ENCODE data around the gene MYO10. TPM values are rescaled to one million over a fixed set of nuclear protein-coding genes. Genes with fewer than 3 reads are reported as not detected.

Gene MYO10
- total RNA-seq, 1 experiment from 2014 or later: 89.8 TPM

DNA sequence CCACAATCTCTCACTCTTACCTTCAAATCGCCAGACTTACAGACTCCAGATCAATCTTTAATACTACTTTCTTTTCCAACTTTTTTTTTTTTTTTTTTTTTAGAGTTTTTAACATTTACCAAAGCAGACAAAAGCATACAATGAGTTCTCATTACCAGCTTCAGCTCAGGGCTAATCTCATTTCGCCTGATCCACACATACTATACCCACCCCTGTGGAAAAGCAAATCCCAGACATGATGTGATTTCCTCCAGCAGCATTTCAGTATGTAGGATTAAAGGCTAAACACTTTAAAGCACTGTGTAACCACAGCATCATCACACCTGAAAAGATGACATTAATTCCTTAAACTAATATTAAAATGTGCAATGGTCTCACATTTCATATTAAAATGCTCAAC lies 180.4 kb downstream of the MYO10 start (continued):
- TF ChIP-seq, protein P1, sequence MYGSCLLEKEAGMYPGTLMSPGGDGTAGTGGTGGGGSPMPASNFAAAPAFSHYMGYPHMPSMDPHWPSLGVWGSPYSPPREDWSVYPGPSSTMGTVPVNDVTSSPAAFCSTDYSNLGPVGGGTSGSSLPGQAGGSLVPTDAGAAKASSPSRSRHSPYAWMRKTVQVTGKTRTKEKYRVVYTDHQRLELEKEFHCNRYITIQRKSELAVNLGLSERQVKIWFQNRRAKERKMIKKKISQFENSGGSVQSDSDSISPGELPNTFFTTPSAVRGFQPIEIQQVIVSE (CRISPR knock-in tag; IDR thresholded peaks at IDR 0.05; ENCODE audit: borderline replicate concordance): no peak
- no peak for TF ChIP-seq ZNF317 (CRISPR knock-in tag; IDR thresholded peaks at IDR 0.05; ENCODE audit: borderline replicate concordance, low read depth)
- TF ChIP-seq PRRX2 (CRISPR knock-in tag; IDR thresholded peaks at IDR 0.05): no peak
- TF ChIP-seq, protein P2, sequence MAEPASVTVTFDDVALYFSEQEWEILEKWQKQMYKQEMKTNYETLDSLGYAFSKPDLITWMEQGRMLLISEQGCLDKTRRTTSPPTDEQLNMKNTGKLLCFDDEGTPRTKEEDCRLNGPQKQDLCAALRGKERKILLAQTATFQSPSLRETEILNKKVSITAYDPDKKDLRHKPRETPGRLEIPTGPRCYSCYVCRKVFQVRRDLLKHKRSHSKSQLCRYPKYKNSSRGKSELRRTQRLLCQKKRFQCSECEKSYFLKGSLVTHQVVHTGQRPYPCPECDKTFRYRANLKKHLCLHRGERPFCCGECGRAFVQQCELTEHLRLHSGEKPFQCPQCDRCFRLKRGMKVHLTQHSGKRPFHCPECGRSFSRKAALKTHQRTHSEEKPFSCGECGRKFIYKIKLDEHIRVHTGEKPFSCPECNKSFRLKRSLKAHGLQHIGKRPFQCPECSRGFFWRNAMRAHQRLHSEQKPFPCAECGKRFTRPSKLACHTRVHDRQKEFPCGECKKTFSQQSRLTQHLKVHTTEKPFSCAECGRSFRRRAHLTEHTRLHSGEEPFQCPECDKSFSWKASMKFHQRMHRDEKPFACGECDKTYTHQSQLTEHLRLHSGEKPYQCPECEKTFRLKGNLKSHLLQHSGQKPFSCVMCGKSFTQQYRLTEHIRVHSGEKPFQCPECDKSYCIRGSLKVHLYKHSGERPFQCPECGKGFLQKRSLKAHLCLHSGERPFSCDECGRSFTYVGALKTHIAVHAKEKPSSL (CRISPR knock-in tag; conservative IDR thresholded peaks at IDR 0.05): no peak

DNA sequence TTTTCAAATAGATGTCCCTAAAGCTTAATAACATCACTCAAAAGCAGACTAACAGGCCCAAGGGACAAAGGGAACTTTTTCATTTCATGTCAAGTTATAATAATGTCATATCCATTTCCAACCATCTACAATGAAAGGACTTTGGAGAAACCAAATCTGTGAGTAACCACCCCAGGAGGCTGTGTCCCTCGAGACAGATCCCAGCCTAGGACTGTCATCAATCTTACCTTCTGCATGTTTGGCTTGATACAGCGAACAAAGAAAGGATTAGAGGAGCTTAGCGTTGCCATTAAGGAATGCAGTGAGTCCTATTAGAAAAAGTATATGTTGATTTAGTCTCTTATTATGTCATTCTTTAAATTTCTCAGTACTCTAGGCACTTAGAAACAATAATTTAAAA lies 181.5 kb downstream of the MYO10 start:
- Mint-ChIP-seq H3K9me3 (0 out of 2 replicates have a peak, but pooled peaks cover 3% of the 10 kb centered on the region), H3K27me3 (ENCODE audit: low read depth) (no peaks in the 10 kb centered on the region), H3K36me3 (peaks cover 20% of the 10 kb centered on the region), H3K4me3 (no peak overlapping the region), H3K27ac (0 out of 2 replicates have a peak overlapping the region, but pooled peaks have one; percentile 49), H3K4me1 (peaks cover 53% of the 10 kb centered on the region)
- POLR2A ChIA-PET: interaction anchor here (0.6 kb wide), 1 partner anchor 14 kb away, joined by 7 read pairs; no protein-coding TSS in a partner anchor
- TF ChIP-seq JUN (CRISPR knock-in tag; IDR thresholded peaks at IDR 0.05): no peak
- CTCF ChIA-PET: interaction anchor here (1.3 to 1.8 kb wide), 3 partner anchors 13 to 22 kb away, joined by 4 to 5 read pairs (median 5); no protein-coding TSS in a partner anchor
- DNase-seq (ENCODE audit: low spot score): no peak
- peak; percentile 53; the same call in 1 of the 2 replicates for ATAC-seq

DNA sequence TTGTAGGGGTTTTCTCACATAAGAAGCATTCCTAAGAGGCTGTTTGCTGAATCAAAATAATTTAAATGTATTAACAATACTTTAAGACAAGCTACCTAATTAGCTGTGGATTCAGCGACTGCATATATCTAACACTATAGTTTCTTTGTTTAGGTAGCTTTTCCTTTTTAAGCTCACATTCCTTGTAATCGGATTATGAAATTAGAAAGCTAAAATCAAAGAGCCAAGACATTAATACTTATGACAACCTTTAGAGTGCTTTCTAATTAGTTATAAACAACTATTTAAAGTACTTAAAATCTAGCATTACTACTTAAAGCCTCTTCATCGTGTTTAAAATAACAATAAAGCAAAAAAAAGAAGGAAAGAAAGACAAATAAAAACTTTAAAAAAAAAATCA lies 182.0 kb downstream of the MYO10 start:
- Mint-ChIP-seq H3K36me3 (peaks cover 17% of the 10 kb centered on the region), H3K4me1 (peaks cover 52% of the 10 kb centered on the region), H3K27ac (0 out of 2 replicates have a peak overlapping the region, but pooled peaks have one; percentile 49), H3K9me3 (0 out of 2 replicates have a peak, but pooled peaks cover 3% of the 10 kb centered on the region), H3K4me3 (no peak overlapping the region), H3K27me3 (ENCODE audit: low read depth) (no peaks in the 10 kb centered on the region)
- DNase-seq (ENCODE audit: low spot score) (no peak), ATAC-seq (no peak)
- ChIA-PET POLR2A (no interaction called here), CTCF (interaction anchor here (1.3 to 1.8 kb wide), 3 partner anchors 12 to 23 kb away, joined by 4 to 5 read pairs (median 5); no protein-coding TSS in a partner anchor)
- TF ChIP-seq, protein P3, sequence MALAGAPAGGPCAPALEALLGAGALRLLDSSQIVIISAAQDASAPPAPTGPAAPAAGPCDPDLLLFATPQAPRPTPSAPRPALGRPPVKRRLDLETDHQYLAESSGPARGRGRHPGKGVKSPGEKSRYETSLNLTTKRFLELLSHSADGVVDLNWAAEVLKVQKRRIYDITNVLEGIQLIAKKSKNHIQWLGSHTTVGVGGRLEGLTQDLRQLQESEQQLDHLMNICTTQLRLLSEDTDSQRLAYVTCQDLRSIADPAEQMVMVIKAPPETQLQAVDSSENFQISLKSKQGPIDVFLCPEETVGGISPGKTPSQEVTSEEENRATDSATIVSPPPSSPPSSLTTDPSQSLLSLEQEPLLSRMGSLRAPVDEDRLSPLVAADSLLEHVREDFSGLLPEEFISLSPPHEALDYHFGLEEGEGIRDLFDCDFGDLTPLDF (CRISPR knock-in tag; IDR thresholded peaks at IDR 0.05): no peak
- TF ChIP-seq, protein P4, sequence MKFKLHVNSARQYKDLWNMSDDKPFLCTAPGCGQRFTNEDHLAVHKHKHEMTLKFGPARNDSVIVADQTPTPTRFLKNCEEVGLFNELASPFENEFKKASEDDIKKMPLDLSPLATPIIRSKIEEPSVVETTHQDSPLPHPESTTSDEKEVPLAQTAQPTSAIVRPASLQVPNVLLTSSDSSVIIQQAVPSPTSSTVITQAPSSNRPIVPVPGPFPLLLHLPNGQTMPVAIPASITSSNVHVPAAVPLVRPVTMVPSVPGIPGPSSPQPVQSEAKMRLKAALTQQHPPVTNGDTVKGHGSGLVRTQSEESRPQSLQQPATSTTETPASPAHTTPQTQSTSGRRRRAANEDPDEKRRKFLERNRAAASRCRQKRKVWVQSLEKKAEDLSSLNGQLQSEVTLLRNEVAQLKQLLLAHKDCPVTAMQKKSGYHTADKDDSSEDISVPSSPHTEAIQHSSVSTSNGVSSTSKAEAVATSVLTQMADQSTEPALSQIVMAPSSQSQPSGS (CRISPR knock-in tag; IDR thresholded peaks at IDR 0.05; ENCODE audit: borderline replicate concordance, low read depth): no peak
- TF ChIP-seq NR2C2 (CRISPR knock-in tag; IDR thresholded peaks at IDR 0.05) (no peak), MYBL2 (CRISPR knock-in tag; IDR thresholded peaks at IDR 0.05) (no peak), NFYB (CRISPR knock-in tag; conservative IDR thresholded peaks at IDR 0.05; ENCODE audit: low read depth) (no peak)
- TF ChIP-seq, protein P5, sequence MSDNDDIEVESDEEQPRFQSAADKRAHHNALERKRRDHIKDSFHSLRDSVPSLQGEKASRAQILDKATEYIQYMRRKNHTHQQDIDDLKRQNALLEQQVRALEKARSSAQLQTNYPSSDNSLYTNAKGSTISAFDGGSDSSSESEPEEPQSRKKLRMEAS (CRISPR knock-in tag; IDR thresholded peaks at IDR 0.05): no peak
- TF ChIP-seq, protein P6, sequence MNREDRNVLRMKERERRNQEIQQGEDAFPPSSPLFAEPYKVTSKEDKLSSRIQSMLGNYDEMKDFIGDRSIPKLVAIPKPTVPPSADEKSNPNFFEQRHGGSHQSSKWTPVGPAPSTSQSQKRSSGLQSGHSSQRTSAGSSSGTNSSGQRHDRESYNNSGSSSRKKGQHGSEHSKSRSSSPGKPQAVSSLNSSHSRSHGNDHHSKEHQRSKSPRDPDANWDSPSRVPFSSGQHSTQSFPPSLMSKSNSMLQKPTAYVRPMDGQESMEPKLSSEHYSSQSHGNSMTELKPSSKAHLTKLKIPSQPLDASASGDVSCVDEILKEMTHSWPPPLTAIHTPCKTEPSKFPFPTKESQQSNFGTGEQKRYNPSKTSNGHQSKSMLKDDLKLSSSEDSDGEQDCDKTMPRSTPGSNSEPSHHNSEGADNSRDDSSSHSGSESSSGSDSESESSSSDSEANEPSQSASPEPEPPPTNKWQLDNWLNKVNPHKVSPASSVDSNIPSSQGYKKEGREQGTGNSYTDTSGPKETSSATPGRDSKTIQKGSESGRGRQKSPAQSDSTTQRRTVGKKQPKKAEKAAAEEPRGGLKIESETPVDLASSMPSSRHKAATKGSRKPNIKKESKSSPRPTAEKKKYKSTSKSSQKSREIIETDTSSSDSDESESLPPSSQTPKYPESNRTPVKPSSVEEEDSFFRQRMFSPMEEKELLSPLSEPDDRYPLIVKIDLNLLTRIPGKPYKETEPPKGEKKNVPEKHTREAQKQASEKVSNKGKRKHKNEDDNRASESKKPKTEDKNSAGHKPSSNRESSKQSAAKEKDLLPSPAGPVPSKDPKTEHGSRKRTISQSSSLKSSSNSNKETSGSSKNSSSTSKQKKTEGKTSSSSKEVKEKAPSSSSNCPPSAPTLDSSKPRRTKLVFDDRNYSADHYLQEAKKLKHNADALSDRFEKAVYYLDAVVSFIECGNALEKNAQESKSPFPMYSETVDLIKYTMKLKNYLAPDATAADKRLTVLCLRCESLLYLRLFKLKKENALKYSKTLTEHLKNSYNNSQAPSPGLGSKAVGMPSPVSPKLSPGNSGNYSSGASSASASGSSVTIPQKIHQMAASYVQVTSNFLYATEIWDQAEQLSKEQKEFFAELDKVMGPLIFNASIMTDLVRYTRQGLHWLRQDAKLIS (CRISPR knock-in tag; IDR thresholded peaks at IDR 0.05; ENCODE audit: borderline replicate concordance): no peak
- TF ChIP-seq, protein P7, sequence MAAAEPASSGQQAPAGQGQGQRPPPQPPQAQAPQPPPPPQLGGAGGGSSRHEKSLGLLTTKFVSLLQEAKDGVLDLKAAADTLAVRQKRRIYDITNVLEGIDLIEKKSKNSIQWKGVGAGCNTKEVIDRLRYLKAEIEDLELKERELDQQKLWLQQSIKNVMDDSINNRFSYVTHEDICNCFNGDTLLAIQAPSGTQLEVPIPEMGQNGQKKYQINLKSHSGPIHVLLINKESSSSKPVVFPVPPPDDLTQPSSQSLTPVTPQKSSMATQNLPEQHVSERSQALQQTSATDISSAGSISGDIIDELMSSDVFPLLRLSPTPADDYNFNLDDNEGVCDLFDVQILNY (CRISPR knock-in tag; IDR thresholded peaks at IDR 0.05): no peak
- TF ChIP-seq, protein P8, sequence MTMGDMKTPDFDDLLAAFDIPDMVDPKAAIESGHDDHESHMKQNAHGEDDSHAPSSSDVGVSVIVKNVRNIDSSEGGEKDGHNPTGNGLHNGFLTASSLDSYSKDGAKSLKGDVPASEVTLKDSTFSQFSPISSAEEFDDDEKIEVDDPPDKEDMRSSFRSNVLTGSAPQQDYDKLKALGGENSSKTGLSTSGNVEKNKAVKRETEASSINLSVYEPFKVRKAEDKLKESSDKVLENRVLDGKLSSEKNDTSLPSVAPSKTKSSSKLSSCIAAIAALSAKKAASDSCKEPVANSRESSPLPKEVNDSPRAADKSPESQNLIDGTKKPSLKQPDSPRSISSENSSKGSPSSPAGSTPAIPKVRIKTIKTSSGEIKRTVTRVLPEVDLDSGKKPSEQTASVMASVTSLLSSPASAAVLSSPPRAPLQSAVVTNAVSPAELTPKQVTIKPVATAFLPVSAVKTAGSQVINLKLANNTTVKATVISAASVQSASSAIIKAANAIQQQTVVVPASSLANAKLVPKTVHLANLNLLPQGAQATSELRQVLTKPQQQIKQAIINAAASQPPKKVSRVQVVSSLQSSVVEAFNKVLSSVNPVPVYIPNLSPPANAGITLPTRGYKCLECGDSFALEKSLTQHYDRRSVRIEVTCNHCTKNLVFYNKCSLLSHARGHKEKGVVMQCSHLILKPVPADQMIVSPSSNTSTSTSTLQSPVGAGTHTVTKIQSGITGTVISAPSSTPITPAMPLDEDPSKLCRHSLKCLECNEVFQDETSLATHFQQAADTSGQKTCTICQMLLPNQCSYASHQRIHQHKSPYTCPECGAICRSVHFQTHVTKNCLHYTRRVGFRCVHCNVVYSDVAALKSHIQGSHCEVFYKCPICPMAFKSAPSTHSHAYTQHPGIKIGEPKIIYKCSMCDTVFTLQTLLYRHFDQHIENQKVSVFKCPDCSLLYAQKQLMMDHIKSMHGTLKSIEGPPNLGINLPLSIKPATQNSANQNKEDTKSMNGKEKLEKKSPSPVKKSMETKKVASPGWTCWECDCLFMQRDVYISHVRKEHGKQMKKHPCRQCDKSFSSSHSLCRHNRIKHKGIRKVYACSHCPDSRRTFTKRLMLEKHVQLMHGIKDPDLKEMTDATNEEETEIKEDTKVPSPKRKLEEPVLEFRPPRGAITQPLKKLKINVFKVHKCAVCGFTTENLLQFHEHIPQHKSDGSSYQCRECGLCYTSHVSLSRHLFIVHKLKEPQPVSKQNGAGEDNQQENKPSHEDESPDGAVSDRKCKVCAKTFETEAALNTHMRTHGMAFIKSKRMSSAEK (CRISPR knock-in tag; IDR thresholded peaks at IDR 0.05; ENCODE audit: borderline replicate concordance): no peak
